TTC549 (cell line): ENCODE results near the gene CDC20.
"Not testable (repeated sequence)": the region's sequence is repeated elsewhere in the genome, so short reads cannot be mapped to it uniquely, and the experiment has no call there.

Experiments
- FAIRE-seq: peaks from 2 replicates; lab custom pipeline; 2012; peaks lifted over from hg19 to GRCh38; lab: Jason Lieb, UNC

The CDC20 gene

GRCh38 chr1:43383449-43383848, 24.7 kb downstream of the CDC20 start:
- no peak for FAIRE-seq

- no peak for FAIRE-seq
Measured at GRCh38 chr1:43386676-43387075, 27.9 kb downstream of the CDC20 start.

- FAIRE-seq = no peak
Measured at GRCh38 chr1:43387976-43388599, 29.3 kb downstream of the CDC20 start.

- no peak for FAIRE-seq
Measured at GRCh38 chr1:43388613-43389012, 29.8 kb downstream of the CDC20 start.

GRCh38 chr1:43389326-43390313, 30.8 kb downstream of the CDC20 start, which contains the start of the genes MED8 and SZT2:
Gene MED8 (minus strand): TSS chr1:43389800. CDS start chr1:43389764, 36 bp downstream.
Gene SZT2 (plus strand): TSS chr1:43389899. CDS start chr1:43389969, 70 bp downstream.
- no peak for FAIRE-seq

- FAIRE-seq = no peak
Measured at GRCh38 chr1:43392702-43393101, 33.9 kb downstream of the CDC20 start.

- FAIRE-seq = no peak
Measured at GRCh38 chr1:43395523-43395922, 36.7 kb downstream of the CDC20 start.

- FAIRE-seq = no peak
Measured at GRCh38 chr1:43396059-43396458, 37.3 kb downstream of the CDC20 start.

GRCh38 chr1:43398227-43398626, 39.4 kb downstream of the CDC20 start:
- FAIRE-seq = no peak

GRCh38 chr1:43400441-43400840, 41.7 kb downstream of the CDC20 start:
- FAIRE-seq = not testable (repeated sequence)

- no peak for FAIRE-seq
Measured at GRCh38 chr1:43402089-43402865, 43.5 kb downstream of the CDC20 start.

- FAIRE-seq = no peak
Measured at GRCh38 chr1:43404353-43404752, 45.6 kb downstream of the CDC20 start.

- no peak for FAIRE-seq
Measured at GRCh38 chr1:43405219-43405875, 46.6 kb downstream of the CDC20 start.

GRCh38 chr1:43405876-43406234, 47.1 kb downstream of the CDC20 start:
- FAIRE-seq = no peak

- no peak for FAIRE-seq
Measured at GRCh38 chr1:43410571-43410970, 51.8 kb downstream of the CDC20 start.
